HG03135 (cell line): ENCODE results near the gene RDX.

Experiments used
- ATAC-seq: cut with Tn5 transposase; IDR thresholded peaks from one replicate; pipeline ENCODE4 v1.9.1; 2021; ENCODE audit warnings: mild to moderate bottlenecking, moderate library complexity; ENCODE audit not compliant: unreplicated experiment

The RDX gene

GRCh38 chr11:110173811-110174644 is 122.4 kb downstream of the RDX start:
- ATAC-seq, result no peak

- ATAC-seq, result no peak
Observed at GRCh38 chr11:110172468-110173065, 123.8 kb downstream of the RDX start.

DNA sequence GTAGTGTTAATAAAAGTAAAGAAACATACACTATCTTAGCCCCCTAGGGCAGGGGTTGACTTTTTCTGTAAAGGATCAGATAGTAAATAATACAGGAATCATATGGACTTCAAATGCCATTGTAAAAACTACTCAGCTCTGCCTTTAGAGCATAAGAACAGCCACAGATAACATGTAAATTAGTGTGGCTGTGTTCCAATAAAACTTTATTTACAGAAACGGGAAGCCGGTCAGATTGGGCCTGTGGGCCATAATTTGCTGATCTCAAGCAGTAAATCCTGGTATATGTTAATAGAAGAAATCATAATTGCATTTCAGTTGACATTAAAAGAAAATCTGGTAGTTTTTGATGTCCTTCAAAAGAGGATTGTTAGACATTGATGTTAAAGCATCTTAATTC is 126.7 kb downstream of the RDX start:
- no peak for ATAC-seq

DNA sequence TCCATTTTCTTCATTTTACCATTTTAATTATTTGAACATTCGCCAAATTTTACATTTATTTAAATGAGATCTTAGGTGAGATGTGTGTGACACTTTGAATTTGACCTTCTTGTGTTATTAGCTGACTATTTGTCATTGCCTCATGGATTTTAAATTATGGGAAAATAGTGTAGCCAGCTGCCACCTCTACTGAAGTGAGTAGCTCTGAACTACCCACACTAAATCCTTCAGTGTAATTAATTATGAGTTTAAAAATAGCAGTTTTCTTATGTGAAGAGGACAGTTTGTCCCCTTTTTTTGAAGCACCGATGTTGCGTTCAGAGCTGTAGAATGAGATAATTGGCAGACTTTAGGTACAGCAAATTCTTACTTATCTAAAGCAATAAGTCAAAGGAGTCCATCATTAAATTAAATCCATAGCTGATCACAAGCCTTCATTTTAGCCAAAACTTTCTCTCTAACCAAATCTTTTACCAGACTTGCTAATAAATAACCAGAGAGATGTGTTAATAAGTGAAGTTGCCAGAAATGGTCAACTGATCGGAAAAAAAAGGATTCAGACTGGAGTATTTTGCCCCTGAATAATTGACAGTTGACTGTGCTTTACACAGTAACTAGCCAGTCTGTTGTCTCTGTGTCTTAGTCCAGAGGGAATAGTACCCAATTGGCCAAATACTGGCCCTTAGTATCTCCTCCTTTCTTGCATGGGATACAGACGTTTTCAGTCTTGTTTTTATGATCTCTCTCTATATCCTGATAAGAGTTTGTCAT is 128.2 kb downstream of the RDX start:
- ATAC-seq, result no peak

DNA sequence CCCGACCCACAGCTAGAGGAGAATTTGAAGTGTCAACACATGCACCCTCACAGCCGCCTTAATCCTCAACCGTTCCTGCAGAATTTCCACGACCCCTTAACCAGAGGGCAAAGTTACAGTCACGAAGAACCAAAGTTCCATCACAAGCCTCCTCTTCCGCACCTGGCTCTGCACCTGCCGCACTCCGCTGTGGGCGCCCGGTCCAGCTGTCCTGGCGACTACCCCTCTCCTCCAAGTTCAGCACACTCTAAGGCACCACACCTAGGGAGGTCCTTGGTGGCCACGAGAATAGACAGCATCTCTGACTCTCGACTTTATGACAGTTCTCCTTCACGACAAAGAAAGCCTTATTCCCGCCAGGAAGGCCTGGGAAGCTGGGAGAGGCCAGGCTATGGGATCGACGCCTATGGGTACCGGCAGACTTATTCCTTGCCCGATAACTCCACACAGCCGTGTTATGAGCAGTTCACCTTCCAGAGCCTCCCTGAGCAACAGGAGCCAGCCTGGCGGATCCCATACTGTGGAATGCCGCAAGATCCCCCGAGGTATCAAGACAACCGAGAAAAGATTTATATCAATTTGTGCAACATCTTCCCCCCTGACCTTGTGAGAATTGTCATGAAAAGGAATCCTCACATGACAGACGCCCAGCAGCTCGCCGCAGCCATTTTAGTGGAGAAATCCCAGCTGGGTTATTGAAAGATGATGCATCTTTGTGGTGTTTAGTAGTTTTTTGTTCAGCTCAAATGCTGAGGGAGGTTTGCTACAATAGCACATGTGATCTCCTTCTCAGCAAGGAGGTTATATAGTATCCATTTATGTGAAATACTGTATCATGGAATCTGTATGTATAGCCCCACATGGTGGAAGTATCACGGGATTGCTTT is 131.1 kb downstream of the RDX start:
- no peak for ATAC-seq

GRCh38 chr11:110162216-110162615 is 134.2 kb downstream of the RDX start:
- ATAC-seq, result no peak

DNA sequence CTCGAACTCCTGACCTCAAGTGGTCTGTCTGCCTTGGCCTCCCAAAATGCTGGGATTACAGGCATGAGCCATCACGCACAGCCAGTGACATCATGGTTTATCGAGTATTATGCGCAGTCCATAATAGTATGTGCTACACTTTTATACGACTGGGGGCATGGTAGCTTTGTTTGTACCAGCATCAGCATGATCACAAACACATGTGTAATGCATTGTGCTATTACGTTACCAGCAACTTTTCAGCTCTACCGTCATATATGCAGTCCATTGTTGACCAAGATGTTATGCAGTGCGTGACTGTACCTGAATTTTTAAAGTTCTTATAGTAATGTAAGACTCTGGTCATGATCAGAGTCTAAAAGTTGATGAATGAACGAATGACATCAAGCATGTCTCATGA is 135.4 kb downstream of the RDX start:
- ATAC-seq, result no peak

GRCh38 chr11:110160437-110160836 is 136.0 kb downstream of the RDX start:
- ATAC-seq, result no peak

DNA sequence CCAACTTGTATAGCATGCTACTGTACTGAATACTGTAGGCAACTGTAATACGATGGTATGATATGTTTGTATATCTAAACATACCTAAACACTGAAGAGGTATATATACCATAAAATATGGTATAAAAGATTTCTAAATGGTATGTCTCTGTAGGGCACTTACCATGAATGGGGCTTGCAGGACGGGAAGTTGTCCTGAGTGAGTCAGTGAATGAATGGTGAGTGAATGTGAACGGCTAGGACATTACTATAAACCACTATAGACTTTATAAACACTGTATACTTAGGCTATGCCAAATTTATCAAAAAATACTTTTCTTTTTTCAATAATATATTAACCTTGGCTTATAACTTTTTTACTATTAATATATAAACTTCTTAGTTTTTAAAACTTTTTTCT is 136.4 kb downstream of the RDX start:
- no peak for ATAC-seq

DNA sequence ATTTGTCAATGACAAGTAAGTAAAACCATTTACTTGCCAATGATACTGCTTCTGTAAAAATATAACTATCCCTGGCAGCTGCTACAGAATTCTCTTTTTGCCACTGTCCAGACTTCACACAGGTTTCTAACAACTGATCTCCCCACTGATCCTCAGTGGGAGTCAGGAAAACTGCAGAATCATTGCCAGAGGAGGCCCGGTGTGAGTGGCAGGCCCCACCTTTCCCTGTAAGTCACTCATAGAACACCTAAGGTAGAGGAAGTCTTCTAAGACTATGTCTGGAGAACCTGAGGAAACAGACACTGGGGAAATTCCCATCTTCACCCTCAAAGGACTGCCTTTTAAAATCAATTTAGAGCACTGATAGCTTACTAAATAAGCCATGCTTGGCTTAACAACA is 136.9 kb downstream of the RDX start:
- ATAC-seq, result no peak

DNA sequence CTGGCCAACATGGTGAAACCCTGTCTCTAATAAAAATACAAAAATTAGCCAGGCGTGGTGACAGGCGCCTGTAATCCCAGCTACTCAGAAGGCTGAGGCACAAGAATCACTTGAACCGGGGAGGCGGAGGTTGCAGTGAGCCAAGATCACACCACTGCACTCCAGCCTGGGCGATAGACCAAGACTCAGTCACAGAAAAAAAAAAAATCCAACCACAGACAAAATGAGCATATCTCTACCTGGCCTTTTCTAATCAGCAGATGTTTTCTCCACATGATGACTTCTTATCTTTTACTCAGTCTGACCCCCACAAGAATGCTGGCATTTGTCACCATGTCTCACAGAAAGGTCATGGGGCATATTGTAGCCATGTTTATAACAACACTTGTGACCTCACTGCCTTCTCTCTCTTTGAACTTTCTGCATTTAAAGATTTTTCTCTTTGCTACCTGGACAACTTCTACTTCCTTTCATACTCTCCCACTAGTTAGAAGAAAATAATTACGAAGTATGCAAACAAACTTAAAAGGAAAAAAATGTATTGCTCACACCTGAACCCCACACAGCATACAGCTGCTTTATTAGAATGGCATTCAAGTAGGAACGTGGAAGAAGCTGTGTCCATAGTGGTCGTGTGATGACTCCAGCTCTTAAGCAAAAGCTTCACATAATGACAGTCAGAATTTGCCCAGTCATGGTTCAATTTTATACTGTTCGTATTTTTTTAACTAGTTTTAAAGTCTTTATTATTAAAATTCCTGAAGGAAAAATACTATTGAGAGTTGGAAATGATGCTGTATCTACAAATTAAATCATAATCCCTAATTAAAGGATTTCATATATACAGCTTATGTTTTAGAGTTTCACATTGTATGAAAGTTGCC is 137.9 kb downstream of the RDX start:
- ATAC-seq, result no peak

DNA sequence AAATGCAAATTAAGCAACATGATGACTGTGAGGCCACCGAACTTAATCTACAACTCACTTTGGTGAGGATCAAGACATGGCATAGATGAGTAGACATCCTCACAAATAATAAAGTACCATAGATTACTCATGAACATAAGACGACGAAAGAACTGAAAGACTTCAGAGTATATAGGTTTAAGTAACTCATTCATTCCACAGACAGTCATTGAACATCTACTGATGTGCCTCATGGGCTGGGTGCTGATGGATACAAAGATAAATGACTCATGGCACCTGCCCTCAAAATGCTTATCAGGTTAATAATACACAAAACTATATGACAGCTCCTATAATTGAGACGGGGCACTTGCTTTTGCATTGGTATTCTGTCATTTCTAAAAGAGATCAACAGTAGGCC is 139.9 kb downstream of the RDX start:
- ATAC-seq, result no peak

DNA sequence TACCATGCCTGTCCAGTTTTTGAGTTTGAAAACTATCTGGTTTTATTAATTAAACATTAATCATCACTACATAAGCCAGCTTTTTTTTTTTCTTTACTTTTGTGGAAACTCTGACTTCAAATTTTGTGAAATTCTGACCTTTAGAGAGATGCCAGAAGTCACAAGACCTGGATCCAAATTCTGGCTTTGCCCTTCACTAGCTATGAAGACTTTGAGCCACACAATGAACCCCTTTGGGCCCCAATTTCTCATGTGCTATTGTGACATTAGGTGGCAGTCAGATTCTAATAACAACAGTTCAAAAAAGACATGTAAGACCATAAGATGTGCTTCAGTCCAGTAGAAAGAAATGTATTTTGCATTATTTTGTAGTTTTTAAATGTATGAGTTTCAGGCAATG is 142.9 kb downstream of the RDX start:
- ATAC-seq, result no peak

- no peak for ATAC-seq
Observed at GRCh38 chr11:110152199-110152598, 144.2 kb downstream of the RDX start.

- ATAC-seq, result no peak
Observed at GRCh38 chr11:110148775-110149744, 147.4 kb downstream of the RDX start.

DNA sequence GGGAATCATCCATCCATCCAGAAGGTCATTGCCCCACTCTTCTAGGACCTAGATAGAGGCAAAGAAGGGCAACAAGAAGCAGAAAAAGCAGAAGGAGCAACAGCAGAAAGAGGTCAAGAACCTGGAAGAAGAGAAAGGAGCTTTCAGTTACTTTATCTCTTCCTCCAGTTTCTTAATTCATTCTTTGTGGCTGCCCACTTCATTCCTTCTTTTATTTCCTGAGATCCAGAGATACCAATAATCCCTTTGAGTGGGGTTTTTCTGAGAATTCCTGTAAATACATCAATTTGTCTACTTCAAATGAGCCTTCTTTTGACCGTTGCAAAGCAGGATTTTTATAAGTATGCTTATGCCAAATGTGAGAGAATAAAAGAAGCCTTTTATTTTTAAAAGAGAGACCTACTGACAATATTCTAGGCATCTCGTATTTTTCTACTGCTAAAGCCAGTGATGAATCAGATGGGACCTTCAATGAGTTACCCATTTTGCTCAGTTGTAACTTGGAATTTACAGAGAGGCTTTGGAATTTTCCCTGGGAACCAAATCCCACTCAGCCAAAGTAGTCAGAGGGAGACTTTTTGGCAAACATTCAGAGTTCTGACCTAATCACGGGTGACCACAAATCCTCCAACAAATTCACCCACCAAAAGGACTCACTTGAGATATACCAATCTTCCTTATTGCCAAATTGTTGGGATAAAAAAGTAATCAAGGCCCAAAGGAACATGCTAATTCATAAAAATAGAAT is 148.3 kb downstream of the RDX start:
- ATAC-seq, result no peak

DNA sequence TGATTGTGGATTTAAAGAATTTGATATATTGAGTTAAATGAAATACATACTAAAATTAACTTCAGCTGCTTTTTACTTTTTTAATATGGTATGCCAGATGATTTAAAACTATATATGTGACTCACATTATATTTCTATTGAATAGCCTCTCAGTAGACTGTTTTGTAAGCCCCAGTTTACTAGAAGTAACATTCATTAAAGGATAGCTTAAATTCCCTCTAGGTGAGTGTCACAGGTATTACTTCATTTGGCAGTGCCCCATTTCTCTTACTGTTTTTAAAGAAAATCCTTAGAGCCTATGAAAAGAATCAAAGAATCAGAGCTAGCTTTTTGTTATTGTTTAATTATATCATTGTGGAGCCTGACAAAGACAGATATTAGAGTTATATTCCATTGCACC is 154.6 kb downstream of the RDX start:
- no peak for ATAC-seq

GRCh38 chr11:110134110-110134509 is 162.3 kb downstream of the RDX start:
- no peak for ATAC-seq
